Measurements from ENCODE around the gene SCIMP.
"Not testable (repeated sequence)": the region's sequence is repeated elsewhere in the genome, so short reads cannot be mapped to it uniquely, and the experiment has no call there.

Gene SCIMP

GRCh38 chr17:5183410-5183793 is 51.3 kb downstream of the SCIMP start:
- no peak for DNase-seq

- DNase-seq: no peak
Measured at GRCh38 chr17:5182597-5183409, 51.9 kb downstream of the SCIMP start.

- DNase-seq: no peak
Measured at GRCh38 chr17:5181509-5182305, 53.0 kb downstream of the SCIMP start.

GRCh38 chr17:5179003-5179402 is 55.7 kb downstream of the SCIMP start:
- DNase-seq: no peak

GRCh38 chr17:5175027-5175426 is 59.6 kb downstream of the SCIMP start:
- DNase-seq: not testable (repeated sequence)

GRCh38 chr17:5165791-5166564 is 68.7 kb downstream of the SCIMP start:
- not testable (repeated sequence) for DNase-seq

GRCh38 chr17:5164436-5164835 is 70.2 kb downstream of the SCIMP start:
- no peak for DNase-seq

GRCh38 chr17:5161793-5162192 is 72.9 kb downstream of the SCIMP start:
- not testable (repeated sequence) for DNase-seq

- not testable (repeated sequence) for DNase-seq
Measured at GRCh38 chr17:5160702-5161101, 74.0 kb downstream of the SCIMP start.

Measured in activated CD4-positive, alpha-beta T cell treated with anti-CD3 and anti-CD28 coated beads, Interleukin-2, Interleukin-6, amounts not matched to agents 100 ng/mL and 50 ng/mL, durations not matched to agents 16 hours and 8 hours (primary cell).